Activated CD8-positive, alpha-beta memory T cell treated with anti-CD3 and anti-CD28 coated beads for 4 hours (primary cell): Measurements from ENCODE around the gene LRRC8A.
"Not testable (repeated sequence)": the region's sequence is repeated elsewhere in the genome, so short reads cannot be mapped to it uniquely, and the experiment has no call there.

ENCODE experiments used
- DNase-seq, 2 donors: peaks; one replicate each; pipeline ENCODE4 v3.0.0-alpha.2; 2020; ENCODE audit warnings: low read depth in 2 of 2

LRRC8A gene

GRCh38 chr9:128881884-128882676 lies at the start of gene LRRC8A, which contains the start of gene KYAT1:
Gene LRRC8A (plus strand): TSS chr9:128882133. CDS start chr9:128907165, 25,032 bp downstream.
Gene KYAT1 (minus strand): TSS chr9:128881950. CDS start chr9:128845405, 36,545 bp downstream.
- DNase-seq, result peak; percentile 96 to 98

- DNase-seq, result no peak
Observed at GRCh38 chr9:128833696-128834095, 48.2 kb upstream of the LRRC8A start.

GRCh38 chr9:128835246-128836210 lies 46.4 kb upstream of the LRRC8A start:
- no peak for DNase-seq

GRCh38 chr9:128836509-128837145 lies 45.3 kb upstream of the LRRC8A start:
- DNase-seq, result no peak

GRCh38 chr9:128838338-128838737 lies 43.6 kb upstream of the LRRC8A start:
- no peak for DNase-seq

GRCh38 chr9:128840524-128840923 lies 41.4 kb upstream of the LRRC8A start:
- DNase-seq, result no peak

- no peak for DNase-seq
Observed at GRCh38 chr9:128841694-128842492, 40.0 kb upstream of the LRRC8A start.

GRCh38 chr9:128843171-128843570 lies 38.8 kb upstream of the LRRC8A start:
- DNase-seq, result not testable (repeated sequence)

- no peak for DNase-seq
Observed at GRCh38 chr9:128845186-128845931, 36.6 kb upstream of the LRRC8A start.

GRCh38 chr9:128846680-128847030 lies 35.3 kb upstream of the LRRC8A start:
- DNase-seq, result no peak

- no peak for DNase-seq
Observed at GRCh38 chr9:128847803-128848202, 34.1 kb upstream of the LRRC8A start.

- DNase-seq, result not testable (repeated sequence)
Observed at GRCh38 chr9:128851024-128851423, 30.9 kb upstream of the LRRC8A start.

- not testable (repeated sequence) for DNase-seq
Observed at GRCh38 chr9:128851779-128852600, 29.9 kb upstream of the LRRC8A start.

GRCh38 chr9:128852646-128853045 lies 29.3 kb upstream of the LRRC8A start:
- DNase-seq, result not testable (repeated sequence)

- DNase-seq, result not testable (repeated sequence)
Observed at GRCh38 chr9:128854454-128854853, 27.5 kb upstream of the LRRC8A start.

- not testable (repeated sequence) for DNase-seq
Observed at GRCh38 chr9:128858476-128858875, 23.5 kb upstream of the LRRC8A start.

- DNase-seq, result no peak
Observed at GRCh38 chr9:128860937-128861336, 21.0 kb upstream of the LRRC8A start.

- no peak for DNase-seq
Observed at GRCh38 chr9:128861501-128861900, 20.4 kb upstream of the LRRC8A start.

GRCh38 chr9:128862401-128862851 lies 19.5 kb upstream of the LRRC8A start:
- no peak for DNase-seq
